HEK293 (cell line): ENCODE results near the gene TAF1D.

Experiments used
- SCRT1 ChIP-seq: fragments of 450-650 bp; formaldehyde crosslinking; IDR thresholded peaks from 2 replicates; pipeline ENCODE4 v1.5.1; 2016; ENCODE audit warnings: missing biosample characterization, missing genetic modification characterization, borderline replicate concordance
- ZEB2 ChIP-seq: fragments of 450-650 bp; formaldehyde crosslinking; IDR thresholded peaks from 2 replicates; pipeline ENCODE4 v1.5.1; 2016; ENCODE audit warnings: missing biosample characterization, missing genetic modification characterization
- ZNF792 ChIP-seq: fragments of 450-650 bp; formaldehyde crosslinking; IDR thresholded peaks from 2 replicates; pipeline ENCODE4 v1.5.1; 2016; ENCODE audit warnings: missing biosample characterization, missing genetic modification characterization

- TF ChIP-seq ZNF792 (tag by site-specific recombination) (no peak), ZEB2 (tag by site-specific recombination) (no peak), SCRT1 (tag by site-specific recombination) (no peak)
These were observed 25.7 kb upstream of the TAF1D start for GRCh38 chr11:93767018-93767417.
